ENCODE data around the gene RGS7. TPM values are rescaled to one million over a fixed set of nuclear protein-coding genes. Genes with fewer than 3 reads are reported as not detected.

RGS7 gene
- total RNA-seq (0.13 TPM), polyA plus RNA-seq (ENCODE audit: insufficient read depth in 1 of 8, insufficient read length in 8 of 8, low replicate concordance in 1 of 8) (under 1 TPM in 3 of 8 donors, not detected in 5; 0.05 to 0.25 (median 0.07) TPM)
- long read RNA-seq, donor 1 = 0 reads
- long read RNA-seq, donor 2 = 0 reads
- long read RNA-seq, donor 3 = 0 reads
- long read RNA-seq, donor 4 = 0 reads
- long read RNA-seq, donor 5 = 0 reads
- long read RNA-seq, donor 6 = 0 reads
- long read RNA-seq, donor 7 = 0 reads
- long read RNA-seq, donor 8 = 0 reads
- long read RNA-seq, donor 9 = 0 reads
- long read RNA-seq, donor 10 = 0 reads
- long read RNA-seq, donor 11 = 0 reads

DNA sequence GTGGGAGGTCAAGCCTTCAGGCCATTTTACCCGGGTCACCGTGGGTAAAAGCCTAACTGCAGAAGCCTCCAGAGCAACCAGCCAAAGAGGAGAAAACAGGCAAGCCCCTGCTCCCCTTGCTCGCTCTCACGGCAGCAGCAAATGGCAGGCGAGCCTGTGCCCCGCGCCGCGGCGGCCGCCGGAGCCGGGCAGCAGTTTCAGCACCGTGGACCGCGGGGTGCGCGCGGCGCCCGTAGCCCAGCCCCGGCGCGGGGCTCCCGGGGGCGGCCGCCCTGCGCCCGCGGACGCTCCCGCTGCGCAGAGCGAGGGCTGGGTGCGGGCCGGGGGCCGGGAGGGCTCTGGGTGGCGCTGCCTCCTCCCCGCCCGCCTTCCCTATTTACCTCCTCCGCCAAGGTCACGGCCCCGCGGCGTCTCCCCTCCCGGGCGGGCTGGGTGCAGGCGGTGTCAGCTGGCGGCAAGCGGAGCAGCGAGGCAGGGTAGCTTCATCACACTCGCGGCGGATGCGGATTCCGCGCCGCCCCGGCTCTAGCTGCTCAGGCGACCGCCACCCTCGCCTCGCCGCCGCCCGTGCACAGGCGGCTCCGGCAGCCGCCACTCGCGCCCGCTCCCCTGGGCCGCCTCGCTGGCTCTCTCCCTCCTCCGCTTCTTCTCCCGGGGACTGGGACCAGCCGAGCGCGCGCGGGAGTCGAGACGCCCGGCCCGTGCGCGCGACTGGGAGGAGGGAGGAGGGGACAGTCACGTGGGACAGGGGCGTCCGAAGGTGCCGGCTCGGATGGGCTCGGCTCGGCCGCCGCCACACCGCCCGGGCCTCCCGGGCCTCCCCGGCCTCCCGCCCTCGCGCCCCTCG is at the start of gene RGS7:
TSS of gene RGS7 (minus strand) at position 687 of the 847 bp plus-strand sequence.
- H3K4me1 ChIP-seq (ENCODE audit: control insufficient read depth, insufficient read depth, low read length) = peaks cover 3% of the 10 kb centered on the region
- peaks cover 15% of the 10 kb centered on the region for H3K27me3 ChIP-seq (ENCODE audit: control insufficient read depth, insufficient read depth, low read length)
- DNase-seq = peak; percentile 72
- H3K36me3 ChIP-seq (ENCODE audit: control insufficient read depth, insufficient read depth, low read length) = no peaks in the 10 kb centered on the region
- H3K27ac ChIP-seq (ENCODE audit: low read length) = no peak within 1 kb of the TSS
- no peaks in the 10 kb centered on the region for H3K9me3 ChIP-seq (replicated peaks; ENCODE audit: control insufficient read depth, low read depth, low read length)
- under 1% methylated on average over 93 of the region's 105 CpGs for WGBS (ENCODE audit: insufficient coverage)
- peak within 1 kb of the TSS; percentile 34 for H3K4me3 ChIP-seq (ENCODE audit: low read length)

DNA sequence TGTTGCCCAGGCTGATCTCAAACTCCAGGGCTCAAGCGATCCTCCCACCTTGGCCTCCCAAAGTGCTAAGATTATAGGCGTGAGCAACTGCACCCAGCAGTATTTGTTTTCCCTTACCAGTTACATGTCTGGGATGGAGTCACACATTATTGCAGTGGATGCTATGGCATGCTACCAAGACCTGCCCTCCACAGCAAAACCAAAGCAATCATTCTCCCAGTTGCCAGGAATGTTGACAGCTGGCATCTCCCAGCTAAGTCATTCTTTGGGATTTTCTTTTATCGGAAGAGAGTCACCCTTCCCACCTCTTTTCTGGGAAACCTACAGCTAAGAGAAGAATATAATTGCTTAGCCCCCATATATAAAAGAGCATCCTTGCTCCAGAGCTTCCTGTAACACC is 49.4 kb upstream of the RGS7 start:
- WGBS (ENCODE audit: insufficient coverage) = 100% methylated on average over 2 of the region's 3 CpGs
- Histone ChIP-seq H3K27me3 (ENCODE audit: control insufficient read depth, insufficient read depth, low read length) (no peaks in the 10 kb centered on the region), H3K4me3 (ENCODE audit: low read length) (no peak overlapping the region), H3K9me3 (replicated peaks; ENCODE audit: control insufficient read depth, low read depth, low read length) (no peaks in the 10 kb centered on the region), H3K4me1 (ENCODE audit: control insufficient read depth, insufficient read depth, low read length) (no peaks in the 10 kb centered on the region), H3K27ac (ENCODE audit: low read length) (no peak overlapping the region), H3K36me3 (ENCODE audit: control insufficient read depth, insufficient read depth, low read length) (no peaks in the 10 kb centered on the region)
- no peak for DNase-seq

DNA sequence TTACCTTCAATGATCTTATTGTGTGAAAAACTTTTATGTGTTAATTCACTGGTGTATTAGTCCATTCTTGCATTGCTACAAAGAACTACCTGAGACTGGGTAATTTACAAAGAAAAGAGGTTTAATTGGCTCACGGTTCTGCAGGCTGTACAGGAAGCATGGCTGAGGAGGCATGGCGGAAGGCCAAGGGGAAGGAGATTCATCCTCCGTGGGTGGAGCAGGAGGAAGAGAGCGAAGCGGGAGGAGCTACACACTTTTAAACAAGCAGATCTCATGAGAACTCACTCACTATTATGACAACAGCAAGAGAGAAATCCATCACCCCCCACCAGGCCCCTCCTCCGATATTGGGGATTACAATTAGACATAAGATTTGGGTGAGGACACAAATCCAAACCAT is 44.2 kb upstream of the RGS7 start:
- Histone ChIP-seq H3K4me1 (ENCODE audit: control insufficient read depth, insufficient read depth, low read length) (no peaks in the 10 kb centered on the region), H3K4me3 (ENCODE audit: low read length) (no peak overlapping the region), H3K27me3 (ENCODE audit: control insufficient read depth, insufficient read depth, low read length) (no peaks in the 10 kb centered on the region), H3K27ac (ENCODE audit: low read length) (no peak overlapping the region), H3K36me3 (ENCODE audit: control insufficient read depth, insufficient read depth, low read length) (no peaks in the 10 kb centered on the region), H3K9me3 (replicated peaks; ENCODE audit: control insufficient read depth, low read depth, low read length) (no peaks in the 10 kb centered on the region)
- no CpG with 5 or more reads among the region's 6 CpGs for WGBS (ENCODE audit: insufficient coverage)
- DNase-seq = no peak

DNA sequence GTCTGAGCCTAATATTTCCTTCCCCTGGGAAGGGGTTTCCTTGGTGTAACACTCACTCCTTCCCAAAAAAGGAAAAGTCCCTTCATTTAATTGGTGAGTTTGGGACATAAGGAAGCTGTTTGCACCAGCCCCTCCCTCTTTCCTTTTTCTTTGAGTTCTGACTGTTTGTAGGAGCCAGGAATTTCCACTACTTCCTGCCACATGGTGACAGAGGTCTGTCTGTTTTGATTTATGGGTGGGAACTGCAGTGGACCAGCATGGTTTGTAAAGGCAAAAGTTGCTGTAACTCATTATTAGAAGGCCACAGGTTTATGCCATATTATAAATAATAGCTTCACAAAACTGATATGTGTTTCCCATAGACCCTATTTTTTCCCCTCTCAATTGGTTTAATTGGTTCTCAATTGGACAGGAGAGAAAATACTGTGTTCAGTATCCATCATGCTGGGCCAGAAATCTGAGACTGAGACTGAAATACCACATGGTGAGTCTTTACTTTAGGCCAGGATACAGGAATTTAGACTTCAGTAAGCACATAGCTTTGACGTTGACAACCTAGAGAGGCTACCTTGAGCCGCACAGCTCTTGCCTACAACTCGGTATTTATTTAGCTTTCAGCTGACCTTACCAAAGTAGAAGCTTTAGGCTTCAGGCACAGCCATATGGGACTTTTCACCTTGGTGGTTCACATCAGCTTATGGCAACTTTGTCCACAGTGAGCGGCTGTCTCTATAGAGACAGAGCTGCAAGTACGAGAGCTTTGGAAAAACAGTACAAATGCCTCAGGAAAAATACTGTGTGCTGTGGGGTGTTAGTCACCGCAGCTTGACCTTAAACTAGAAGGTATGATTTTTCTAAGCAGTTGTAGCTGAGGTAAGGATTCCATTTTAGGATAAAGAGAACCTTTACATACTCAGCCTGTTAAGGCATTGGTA is 40.0 kb upstream of the RGS7 start:
- no peaks in the 10 kb centered on the region for H3K4me1 ChIP-seq (ENCODE audit: control insufficient read depth, insufficient read depth, low read length)
- no peak overlapping the region for H3K4me3 ChIP-seq (ENCODE audit: low read length)
- no peaks in the 10 kb centered on the region for H3K36me3 ChIP-seq (ENCODE audit: control insufficient read depth, insufficient read depth, low read length)
- 56% methylated on average over 3 of the region's 6 CpGs for WGBS (ENCODE audit: insufficient coverage)
- H3K27ac ChIP-seq (ENCODE audit: low read length) = no peak overlapping the region
- no peaks in the 10 kb centered on the region for H3K27me3 ChIP-seq (ENCODE audit: control insufficient read depth, insufficient read depth, low read length)
- no peak for DNase-seq
- no peaks in the 10 kb centered on the region for H3K9me3 ChIP-seq (replicated peaks; ENCODE audit: control insufficient read depth, low read depth, low read length)

DNA sequence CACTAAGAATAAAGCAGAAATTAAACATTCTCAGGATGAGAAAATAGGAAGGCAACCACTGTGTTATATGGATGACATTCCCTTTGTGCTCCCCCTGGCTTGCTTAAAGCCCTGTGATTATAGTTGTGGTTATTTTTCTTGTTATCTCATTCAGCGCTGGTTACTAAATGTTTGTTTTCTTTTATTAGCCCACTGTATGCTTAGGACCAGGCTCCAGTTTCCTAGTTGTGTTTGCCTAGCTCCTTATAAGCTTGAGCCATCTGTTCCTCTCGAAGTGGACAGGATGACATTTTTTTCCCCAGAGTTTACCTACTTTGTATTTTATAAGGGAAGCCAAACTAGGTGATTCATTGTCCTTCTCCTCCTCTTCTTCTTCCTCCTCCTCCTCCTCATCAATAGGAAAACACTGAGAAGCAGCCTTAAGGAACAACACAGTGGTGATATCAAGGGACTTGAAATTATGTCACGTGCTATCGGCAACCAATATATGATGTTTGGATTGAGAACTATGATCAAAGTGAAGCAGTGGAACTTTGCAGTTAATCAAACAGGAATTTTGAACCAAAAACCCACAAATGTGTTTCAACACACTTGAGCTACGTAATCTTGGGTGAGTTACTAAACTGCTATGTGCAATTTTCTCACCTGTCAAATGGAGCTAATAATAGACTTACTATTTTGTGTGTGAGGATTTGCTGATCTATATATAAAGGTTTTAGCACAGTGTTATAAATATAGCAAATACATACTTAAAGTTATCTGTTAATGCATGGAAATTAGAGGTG is 35.1 kb upstream of the RGS7 start:
- Histone ChIP-seq H3K27ac (ENCODE audit: low read length) (no peak overlapping the region), H3K36me3 (ENCODE audit: control insufficient read depth, insufficient read depth, low read length) (no peaks in the 10 kb centered on the region), H3K9me3 (replicated peaks; ENCODE audit: control insufficient read depth, low read depth, low read length) (no peaks in the 10 kb centered on the region), H3K4me3 (ENCODE audit: low read length) (no peak overlapping the region), H3K27me3 (ENCODE audit: control insufficient read depth, insufficient read depth, low read length) (no peaks in the 10 kb centered on the region), H3K4me1 (ENCODE audit: control insufficient read depth, insufficient read depth, low read length) (no peaks in the 10 kb centered on the region)
- WGBS (ENCODE audit: insufficient coverage) = no CpG with 5 or more reads among the region's 5 CpGs
- DNase-seq = no peak

DNA sequence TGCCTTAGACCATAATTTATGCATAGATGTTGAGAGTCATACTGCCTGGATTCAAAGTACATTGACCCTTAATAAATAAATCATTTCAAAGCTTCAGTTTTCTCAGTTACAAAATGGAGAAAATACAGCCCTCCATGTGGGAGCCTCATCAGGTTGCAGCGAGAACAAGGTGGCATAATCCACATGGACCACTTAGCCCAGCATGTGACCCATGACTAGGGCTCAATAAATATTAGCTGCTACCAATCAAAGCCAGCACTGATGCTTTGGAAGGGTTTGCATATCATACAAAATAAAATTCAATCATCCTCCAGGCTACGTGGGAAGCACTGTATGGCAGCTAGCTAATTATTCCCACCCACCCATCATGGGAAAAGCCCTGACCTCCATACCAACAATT is 33.5 kb upstream of the RGS7 start:
- 64% methylated on average over 2 of the region's 2 CpGs for WGBS (ENCODE audit: insufficient coverage)
- no peaks in the 10 kb centered on the region for H3K36me3 ChIP-seq (ENCODE audit: control insufficient read depth, insufficient read depth, low read length)
- no peak for DNase-seq
- no peak overlapping the region for H3K27ac ChIP-seq (ENCODE audit: low read length)
- H3K4me1 ChIP-seq (ENCODE audit: control insufficient read depth, insufficient read depth, low read length) = no peaks in the 10 kb centered on the region
- H3K4me3 ChIP-seq (ENCODE audit: low read length) = no peak overlapping the region
- no peaks in the 10 kb centered on the region for H3K27me3 ChIP-seq (ENCODE audit: control insufficient read depth, insufficient read depth, low read length)
- no peaks in the 10 kb centered on the region for H3K9me3 ChIP-seq (replicated peaks; ENCODE audit: control insufficient read depth, low read depth, low read length)

DNA sequence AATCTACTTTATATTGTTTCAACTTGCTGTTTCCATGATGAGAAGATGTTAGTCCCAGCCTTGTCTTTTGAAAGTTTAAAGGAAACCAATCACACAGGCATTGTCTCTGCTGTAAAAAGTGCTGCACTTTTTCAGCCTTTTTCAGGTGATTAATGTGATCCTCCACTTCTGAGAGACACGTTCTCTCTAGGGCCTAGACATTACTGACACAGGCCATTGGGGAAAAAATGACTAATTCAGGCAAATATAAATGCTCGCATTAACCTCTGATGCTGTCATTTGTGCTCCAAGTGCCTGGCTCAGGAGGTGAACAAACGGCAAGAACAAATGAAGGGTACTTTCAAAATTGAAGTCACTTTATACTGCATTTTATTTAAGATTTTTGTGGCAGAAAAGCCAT is 32.4 kb upstream of the RGS7 start:
- H3K4me1 ChIP-seq (ENCODE audit: control insufficient read depth, insufficient read depth, low read length) = no peaks in the 10 kb centered on the region
- H3K36me3 ChIP-seq (ENCODE audit: control insufficient read depth, insufficient read depth, low read length) = no peaks in the 10 kb centered on the region
- WGBS (ENCODE audit: insufficient coverage) = 33% methylated on average over 1 of the region's 3 CpGs
- no peak overlapping the region for H3K4me3 ChIP-seq (ENCODE audit: low read length)
- H3K27ac ChIP-seq (ENCODE audit: low read length) = no peak overlapping the region
- H3K9me3 ChIP-seq (replicated peaks; ENCODE audit: control insufficient read depth, low read depth, low read length) = no peaks in the 10 kb centered on the region
- DNase-seq = no peak
- no peaks in the 10 kb centered on the region for H3K27me3 ChIP-seq (ENCODE audit: control insufficient read depth, insufficient read depth, low read length)

DNA sequence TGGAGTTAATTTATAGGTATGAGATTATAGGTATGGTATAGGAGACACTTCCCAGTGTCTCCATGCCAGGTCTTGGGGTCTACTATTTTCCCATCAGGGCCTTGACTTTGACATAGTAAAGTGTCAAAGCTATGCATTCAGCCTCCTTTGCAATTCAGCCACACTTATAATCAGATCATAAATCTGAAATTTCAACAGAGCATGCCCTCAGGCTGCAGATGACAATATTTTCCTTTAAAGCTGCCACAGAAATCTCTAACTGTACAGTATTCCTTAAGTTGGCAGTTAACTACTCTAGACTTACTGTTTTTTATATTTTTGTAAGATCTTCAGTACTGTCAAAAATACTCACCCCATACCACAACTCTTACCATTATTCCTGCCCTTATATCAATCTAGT is 30.2 kb upstream of the RGS7 start:
- DNase-seq = no peak
- Histone ChIP-seq H3K4me3 (ENCODE audit: low read length) (no peak overlapping the region), H3K27ac (ENCODE audit: low read length) (no peak overlapping the region), H3K36me3 (ENCODE audit: control insufficient read depth, insufficient read depth, low read length) (no peaks in the 10 kb centered on the region), H3K27me3 (ENCODE audit: control insufficient read depth, insufficient read depth, low read length) (no peaks in the 10 kb centered on the region), H3K4me1 (ENCODE audit: control insufficient read depth, insufficient read depth, low read length) (no peaks in the 10 kb centered on the region), H3K9me3 (replicated peaks; ENCODE audit: control insufficient read depth, low read depth, low read length) (no peaks in the 10 kb centered on the region)

DNA sequence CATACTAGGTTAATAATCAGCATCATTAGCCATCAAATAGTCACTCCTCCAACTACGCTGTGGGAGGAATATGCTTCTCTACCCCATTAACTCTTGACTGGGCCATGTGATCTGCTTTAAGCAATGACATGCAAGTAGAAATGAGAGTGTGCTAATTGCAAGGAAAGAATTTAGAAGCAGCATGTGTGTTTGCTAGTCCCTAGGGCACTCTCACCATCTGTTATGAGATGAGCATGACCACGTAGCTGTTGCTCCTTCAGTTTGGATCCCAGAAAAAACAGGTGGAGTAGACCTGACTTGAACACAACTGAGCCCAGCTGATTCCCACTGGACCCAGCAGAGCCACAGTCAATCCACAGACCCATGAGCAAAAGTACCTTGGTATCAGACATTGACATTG is 19.7 kb upstream of the RGS7 start:
- Histone ChIP-seq H3K27ac (ENCODE audit: low read length) (no peak overlapping the region), H3K9me3 (replicated peaks; ENCODE audit: control insufficient read depth, low read depth, low read length) (no peaks in the 10 kb centered on the region), H3K27me3 (ENCODE audit: control insufficient read depth, insufficient read depth, low read length) (no peaks in the 10 kb centered on the region), H3K4me3 (ENCODE audit: low read length) (no peak overlapping the region), H3K36me3 (ENCODE audit: control insufficient read depth, insufficient read depth, low read length) (no peaks in the 10 kb centered on the region), H3K4me1 (ENCODE audit: control insufficient read depth, insufficient read depth, low read length) (no peaks in the 10 kb centered on the region)
- DNase-seq = no peak
- 0% methylated on average over 1 of the region's 2 CpGs for WGBS (ENCODE audit: insufficient coverage)
